ENCODE data around the gene SPTLC3.

Gene SPTLC3

DNA sequence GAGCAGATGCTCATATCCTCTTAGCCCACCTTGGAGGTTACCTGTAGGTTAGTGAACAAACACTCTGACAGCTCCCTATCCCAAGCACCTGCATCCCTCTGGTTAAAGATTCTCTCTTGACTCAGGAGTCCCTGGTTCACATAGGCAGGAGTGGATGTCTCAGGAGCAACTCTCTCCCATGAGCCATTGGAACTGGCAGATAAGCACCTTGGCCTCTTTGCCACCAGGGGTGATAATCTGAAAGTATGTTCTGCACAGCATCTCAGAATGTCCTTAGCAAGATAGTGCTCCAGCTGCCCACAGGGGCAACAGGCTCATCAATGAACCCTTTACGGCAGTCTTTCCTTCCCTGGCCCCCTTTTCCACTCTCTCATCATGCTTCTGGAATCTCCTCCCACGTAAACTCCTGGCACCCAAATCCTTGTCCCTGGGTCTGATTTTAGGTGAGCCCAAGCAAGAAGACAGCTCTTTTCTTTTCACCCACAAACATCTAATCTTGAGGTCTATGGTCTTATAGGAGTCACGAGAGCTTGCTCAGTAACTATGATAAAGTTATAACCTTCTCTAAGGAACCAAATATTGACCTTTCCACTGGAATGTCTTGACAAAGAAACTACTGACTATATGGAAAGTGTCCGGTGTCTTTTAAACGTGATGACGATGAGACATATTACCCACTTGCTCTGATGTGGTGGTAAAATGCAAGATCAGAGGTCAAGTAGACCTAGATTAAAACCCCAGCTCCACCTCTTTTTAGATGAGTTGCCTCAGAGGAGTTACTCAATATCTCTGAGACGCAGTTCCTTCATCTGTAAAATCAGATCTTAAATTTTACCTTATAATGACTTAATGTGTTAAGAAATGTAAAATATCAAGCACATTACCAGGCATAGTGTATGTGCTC lies 172.5 kb downstream of the SPTLC3 start:
- TF ChIP-seq TEAD4 (IDR thresholded peaks at IDR 0.05) (no peak), RAD21 (IDR thresholded peaks at IDR 0.05; ENCODE audit: low read depth) (no peak), CEBPB (IDR thresholded peaks at IDR 0.05) (no peak), TCF12 (IDR thresholded peaks at IDR 0.05; ENCODE audit: low read depth) (no peak), MAX (IDR thresholded peaks at IDR 0.05) (no peak), TAF1 (IDR thresholded peaks at IDR 0.05; ENCODE audit: low read depth) (no peak), CREB1 (IDR thresholded peaks at IDR 0.05; ENCODE audit: low read depth) (no peak), REST (IDR thresholded peaks at IDR 0.05; ENCODE audit: low read depth) (no peak), USF1 (IDR thresholded peaks at IDR 0.05) (no peak), EP300 (IDR thresholded peaks at IDR 0.05; ENCODE audit: borderline replicate concordance) (no peak), ZBTB7A (IDR thresholded peaks at IDR 0.05; ENCODE audit: low read depth) (no peak)

DNA sequence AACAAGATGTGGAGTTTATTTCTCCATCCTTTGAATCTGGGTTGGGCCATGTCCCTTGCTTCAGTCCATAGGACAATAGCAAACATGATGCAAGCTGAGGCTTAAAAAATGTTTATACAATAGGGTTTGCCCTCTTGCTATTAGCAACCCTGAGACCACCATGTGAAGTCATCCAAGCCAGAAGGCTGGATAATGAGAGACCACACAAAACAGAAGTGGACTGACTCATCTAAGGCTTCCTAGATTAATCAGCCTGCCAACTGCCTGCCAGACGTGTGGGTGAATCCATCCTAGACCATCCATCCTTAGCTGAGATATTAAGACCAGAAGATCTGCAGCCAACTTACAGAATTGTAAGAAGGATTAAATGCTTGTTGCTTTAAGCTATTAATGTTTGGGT lies 174.2 kb downstream of the SPTLC3 start:
- TF ChIP-seq CEBPB (IDR thresholded peaks at IDR 0.05): no peak
- no peak for TF ChIP-seq USF1 (IDR thresholded peaks at IDR 0.05)
- no peak for TF ChIP-seq MAX (IDR thresholded peaks at IDR 0.05)
- no peak for TF ChIP-seq YY1 (IDR thresholded peaks at IDR 0.05; ENCODE audit: low read depth)
- TF ChIP-seq NFIC (IDR thresholded peaks at IDR 0.05): no peak
- TF ChIP-seq TAF1 (IDR thresholded peaks at IDR 0.05; ENCODE audit: low read depth): no peak
- no peak for TF ChIP-seq EP300 (IDR thresholded peaks at IDR 0.05; ENCODE audit: borderline replicate concordance)
- TF ChIP-seq TCF12 (IDR thresholded peaks at IDR 0.05; ENCODE audit: low read depth): no peak
- TF ChIP-seq REST (IDR thresholded peaks at IDR 0.05; ENCODE audit: low read depth): no peak
- no peak for TF ChIP-seq EGR1 (IDR thresholded peaks at IDR 0.05)
- TF ChIP-seq RAD21 (IDR thresholded peaks at IDR 0.05; ENCODE audit: low read depth): no peak
- TF ChIP-seq ZBTB7A (IDR thresholded peaks at IDR 0.05; ENCODE audit: low read depth): no peak
- no peak for TF ChIP-seq FOXM1 (IDR thresholded peaks at IDR 0.05; ENCODE audit: borderline replicate concordance, low read depth)
- no peak for TF ChIP-seq TEAD4 (IDR thresholded peaks at IDR 0.05)

DNA sequence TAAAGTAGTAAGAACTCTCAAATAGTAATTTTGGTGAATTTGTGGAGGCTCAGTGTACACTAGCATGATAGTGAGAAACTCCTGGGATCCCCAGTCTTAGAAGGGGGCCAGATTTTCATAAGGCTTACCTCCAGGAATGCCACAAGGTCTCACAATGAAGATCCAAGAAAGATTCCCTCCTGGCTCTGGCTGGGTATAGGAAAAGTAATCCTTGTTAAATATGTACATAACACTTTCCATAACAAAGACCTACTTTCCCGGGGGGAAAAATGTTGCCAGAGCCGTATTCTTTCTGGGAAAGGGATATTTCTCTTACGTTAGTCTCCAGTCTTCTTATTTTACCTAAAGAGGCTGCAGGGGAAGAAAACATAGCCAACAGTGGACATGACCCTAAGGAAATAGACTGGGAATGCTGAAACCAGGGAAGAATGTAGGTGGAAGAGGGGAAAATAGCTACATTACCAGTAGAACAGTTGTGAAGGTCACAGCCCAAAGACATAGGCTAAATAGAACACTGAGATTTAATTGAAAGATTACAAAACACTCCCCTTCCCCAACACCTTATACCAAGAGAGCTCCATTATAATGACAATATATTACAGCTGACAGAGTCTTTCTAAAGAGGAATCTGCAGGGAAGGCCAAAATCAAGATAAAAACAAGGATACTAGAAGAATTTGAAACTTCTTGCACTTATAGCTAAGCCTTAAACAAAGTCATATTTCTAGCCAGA lies 177.4 kb downstream of the SPTLC3 start:
- TF ChIP-seq MAX (IDR thresholded peaks at IDR 0.05): no peak

DNA sequence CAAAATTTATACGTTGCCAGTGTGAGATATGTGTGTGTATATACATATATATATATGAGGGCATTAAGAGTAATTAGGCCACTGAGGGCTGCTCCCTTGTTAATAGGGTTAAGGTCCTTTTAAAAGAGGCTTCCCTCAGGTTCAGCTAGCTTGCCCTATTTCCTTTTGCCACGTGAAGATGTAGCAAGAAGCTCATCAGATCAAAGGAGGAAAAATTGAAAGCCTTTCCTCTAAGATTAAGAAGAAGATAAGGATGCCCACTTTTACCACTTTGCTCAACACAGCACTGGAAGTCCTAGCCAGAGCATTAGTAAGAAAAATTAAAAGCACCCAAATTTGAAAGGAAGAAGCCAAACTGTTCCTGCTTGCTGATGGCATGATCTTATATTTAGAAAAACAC lies 179.1 kb downstream of the SPTLC3 start:
- TF ChIP-seq RAD21 (IDR thresholded peaks at IDR 0.05; ENCODE audit: low read depth): no peak
- no peak for TF ChIP-seq REST (IDR thresholded peaks at IDR 0.05; ENCODE audit: low read depth)
- no peak for TF ChIP-seq CEBPB (IDR thresholded peaks at IDR 0.05)
- no peak for TF ChIP-seq EP300 (IDR thresholded peaks at IDR 0.05; ENCODE audit: borderline replicate concordance)
- no peak for TF ChIP-seq EGR1 (IDR thresholded peaks at IDR 0.05)
- TF ChIP-seq FOXM1 (IDR thresholded peaks at IDR 0.05; ENCODE audit: borderline replicate concordance, low read depth): no peak
- TF ChIP-seq CREB1 (IDR thresholded peaks at IDR 0.05; ENCODE audit: low read depth): no peak
- no peak for TF ChIP-seq YY1 (IDR thresholded peaks at IDR 0.05; ENCODE audit: low read depth)
- no peak for TF ChIP-seq TEAD4 (IDR thresholded peaks at IDR 0.05)
- no peak for TF ChIP-seq USF1 (IDR thresholded peaks at IDR 0.05)
- TF ChIP-seq ZBTB7A (IDR thresholded peaks at IDR 0.05; ENCODE audit: low read depth): no peak
- TF ChIP-seq NFIC (IDR thresholded peaks at IDR 0.05): no peak

All from Ishikawa (cell line).